WTC11 (cell line): ENCODE measurements around the gene PALMD.

ENCODE experiments used
- CBFB ChIP-seq: sonication (generic); formaldehyde crosslinking; IDR thresholded peaks from 2 replicates; pipeline ENCODE4 v1.8.1; 2022; ENCODE audit warnings: mild to moderate bottlenecking, low read depth, missing genetic modification reagents
- CREM ChIP-seq: sonication (generic); formaldehyde crosslinking; IDR thresholded peaks from 2 replicates; pipeline ENCODE4 v1.8.1; 2022; ENCODE audit warnings: mild to moderate bottlenecking, missing genetic modification reagents, moderate library complexity
- CTCF ChIP-seq: fragments of 200-600 bp; IDR thresholded peaks from 2 replicates; pipeline ENCODE4 v1.8.0; 2022; ENCODE audit warnings: antibody characterized with exemption
- FOXP4 ChIP-seq: sonication (generic); formaldehyde crosslinking; IDR thresholded peaks from 2 replicates; pipeline ENCODE4 v1.8.0; 2022; ENCODE audit warnings: mild to moderate bottlenecking, missing genetic modification reagents
- GRHL2 ChIP-seq: fragments of 250-450 bp; sonication (Bioruptor Pico); IDR thresholded peaks from 2 replicates; pipeline ENCODE4 v1.8.0; 2022; ENCODE audit warnings: mild to moderate bottlenecking, moderate library complexity; ENCODE audit not compliant: insufficient replicate concordance, severe bottlenecking
- HMGA2 ChIP-seq: fragments of 250-450 bp; sonication (Bioruptor Pico); IDR thresholded peaks from 2 replicates; pipeline ENCODE4 v1.4.0; 2021; ENCODE audit warnings: mild to moderate bottlenecking, moderate library complexity
- MAX ChIP-seq: sonication (generic); formaldehyde crosslinking; IDR thresholded peaks from 2 replicates; pipeline ENCODE4 v1.8.0; 2022; ENCODE audit warnings: mild to moderate bottlenecking, missing genetic modification reagents
- NFYB ChIP-seq: sonication (generic); formaldehyde crosslinking; conservative IDR thresholded peaks from 2 replicates; pipeline ENCODE4 v1.8.0; 2022; ENCODE audit warnings: low read depth, missing genetic modification reagents
- TCF7 ChIP-seq: sonication (generic); formaldehyde crosslinking; IDR thresholded peaks from 2 replicates; pipeline ENCODE4 v1.8.0; 2022; ENCODE audit warnings: mild to moderate bottlenecking, low read depth, missing genetic modification reagents, moderate library complexity
- USF2 ChIP-seq: sonication (generic); formaldehyde crosslinking; IDR thresholded peaks from 2 replicates; pipeline ENCODE4 v1.8.1; 2023; ENCODE audit warnings: mild to moderate bottlenecking, missing genetic modification reagents, moderate library complexity
- ZNF138 ChIP-seq: sonication (generic); formaldehyde crosslinking; conservative IDR thresholded peaks from 2 replicates; pipeline ENCODE4 v1.8.1; 2022; ENCODE audit warnings: mild to moderate bottlenecking, moderate library complexity, missing genetic modification reagents

- TF ChIP-seq CREM (CRISPR knock-in tag) (no peak), CTCF (no peak), USF2 (CRISPR knock-in tag) (no peak), MAX (CRISPR knock-in tag) (no peak), ZNF138 (CRISPR knock-in tag) (no peak), HMGA2 (no peak), GRHL2 (CRISPR knock-in tag) (no peak), CBFB (no peak), FOXP4 (no peak), NFYB (CRISPR knock-in tag) (no peak), TCF7 (CRISPR knock-in tag) (no peak)
Observed at GRCh38 chr1:99669376-99669775, 23.5 kb downstream of the PALMD start.
